GM12878 (cell line): Measurements from ENCODE around the gene MDGA2. TPM values are rescaled to one million over a fixed set of nuclear protein-coding genes. Genes with fewer than 3 reads are reported as not detected.

Experiments
- ATAC-seq: fragments of 200-7000 bp; cut with Tn5 transposase; 3 replicates; pipeline ENCODE4 v1.9.1; 2020; ENCODE audit warnings: mild to moderate bottlenecking, moderate library complexity
- BruUV-seq: library from RNA; stranded (reverse); fragments of 400-500 nt; replicated peaks from 2 replicates; lab custom pipeline; 2021; lab: Mats Ljungman, UMichigan
- CTCF ChIA-PET: fragments of 300-600 bp; sonication (Branson Sonifier 250); formaldehyde crosslinking; extraction: SDS; loops from one replicate; lab custom pipeline; 2021; ENCODE audit warnings: inconsistent platforms; lab: Yijun Ruan, JAX
- POLR2A ChIA-PET: fragments of 350-600 bp; formaldehyde crosslinking; extraction: SDS; loops from one replicate; lab custom pipeline; 2021; ENCODE audit warnings: inconsistent platforms; lab: Charles Lee
- RAD21 ChIA-PET: fragments of 300-600 bp; sonication (Branson Sonifier 250); formaldehyde crosslinking; loops from one replicate; lab custom pipeline; 2023; ENCODE audit warnings: antibody characterized with exemption; ENCODE audit not compliant: unreplicated experiment; lab: Charles Lee
- SMC1A ChIA-PET: fragments of 300-600 bp; sonication (Branson Sonifier 250); formaldehyde crosslinking; loops from one replicate; lab custom pipeline; 2023; ENCODE audit not compliant: unreplicated experiment, uncharacterized antibody; lab: Charles Lee
- DNase-seq: peaks from one replicate; pipeline ENCODE4 v3.0.0-alpha.2; 2011; ENCODE audit warnings: low read depth, low spot score
- FAIRE-seq: peaks from 3 replicates; lab custom pipeline; 2011; peaks lifted over from hg19 to GRCh38; lab: Jason Lieb, UNC
- H2AFZ ChIP-seq: 2 replicates; pipeline ENCODE4 v1.6.0; 2011; ENCODE audit warnings: low read depth, low read length, control low read depth; ENCODE audit not compliant: control insufficient read depth
- H3K27ac ChIP-seq: 2 replicates; pipeline ENCODE4 v1.5.1; 2011; ENCODE audit warnings: control low read depth; ENCODE audit not compliant: control insufficient read depth, insufficient read depth
- H3K27me3 ChIP-seq, 2 experiments: replicated peaks in 1 of 2; 2 replicates each; pipeline versions ENCODE4 v1.6.0 to v1.6.1; 2011; ENCODE audit warnings: low read length in 1 of 2; ENCODE audit not compliant: control insufficient read depth in 2 of 2, insufficient read depth in 2 of 2
- H3K36me3 ChIP-seq, 2 experiments: 2 replicates each; pipeline ENCODE4 v1.5.1; 2011; ENCODE audit warnings: low read length in 1 of 2; ENCODE audit not compliant: control insufficient read depth in 2 of 2, insufficient read depth in 2 of 2
- H3K4me1 ChIP-seq: 2 replicates; pipeline ENCODE4 v1.6.1; 2011; ENCODE audit warnings: mild to moderate bottlenecking, low read length, moderate library complexity, mixed read lengths; ENCODE audit not compliant: control insufficient read depth, insufficient read depth
- H3K4me2 ChIP-seq: 2 replicates; pipeline ENCODE4 v1.6.0; 2011; ENCODE audit warnings: control low read depth; ENCODE audit not compliant: control insufficient read depth, insufficient read depth
- H3K4me3 ChIP-seq: fragments of 200-600 bp; sonication (generic); 2 replicates; pipeline ENCODE4 v1.5.1; 2016
- H3K79me2 ChIP-seq: 2 replicates; pipeline ENCODE4 v1.6.0; 2011; ENCODE audit warnings: low read length; ENCODE audit not compliant: control insufficient read depth, insufficient read depth
- H3K9ac ChIP-seq: 2 replicates; pipeline ENCODE4 v1.8.0; 2011; ENCODE audit warnings: low read length, control low read depth, mixed read lengths; ENCODE audit not compliant: control insufficient read depth, insufficient read depth
- H3K9me3 ChIP-seq: replicated peaks from 3 replicates; pipeline ENCODE4 v1.5.1; 2011; ENCODE audit warnings: mild to moderate bottlenecking, low read length; ENCODE audit not compliant: control insufficient read depth, insufficient read depth
- H4K20me1 ChIP-seq: 2 replicates; pipeline ENCODE4 v1.6.0; 2011; ENCODE audit not compliant: control insufficient read depth, insufficient read depth
- ATF7 ChIP-seq: fragments of 450-650 bp; IDR thresholded peaks from 2 replicates; pipeline ENCODE4 v1.6.1; 2016; ENCODE audit warnings: low read depth, mild to moderate bottlenecking
- BRCA1 ChIP-seq: IDR thresholded peaks from 2 replicates; pipeline ENCODE4 v1.6.1; 2011; ENCODE audit warnings: low read depth, low read length, improper control_type of control experiment
- DPF2 ChIP-seq: fragments of 450-650 bp; IDR thresholded peaks from 2 replicates; pipeline ENCODE4 v1.6.1; 2017; ENCODE audit warnings: mild to moderate bottlenecking
- ETV6 ChIP-seq, 2 experiments: fragments of 450-650 bp in 1 of 2; IDR thresholded peaks in 1 of 2; conservative IDR thresholded peaks in 1 of 2; 2 replicates each; pipeline ENCODE4 v1.6.1; 2014; ENCODE audit warnings: antibody characterized with exemption in 1 of 2, borderline replicate concordance in 1 of 2, low read depth in 1 of 2, mild to moderate bottlenecking in 1 of 2, moderate library complexity in 1 of 2
- NFYA ChIP-seq: IDR thresholded peaks from 2 replicates; pipeline ENCODE4 v1.6.1; 2011; ENCODE audit warnings: low read depth, mild to moderate bottlenecking, low read length, improper control_type of control experiment, borderline replicate concordance
- SMAD1 ChIP-seq: fragments of 450-650 bp; IDR thresholded peaks from 2 replicates; pipeline ENCODE4 v1.6.1; 2018; ENCODE audit warnings: mild to moderate bottlenecking, low read depth; ENCODE audit not compliant: partially characterized antibody
- SPI1 ChIP-seq: IDR thresholded peaks from 2 replicates; pipeline ENCODE4 v1.6.1; 2011; ENCODE audit warnings: low read depth, mild to moderate bottlenecking, low read length, moderate library complexity, borderline replicate concordance; ENCODE audit not compliant: insufficient read depth
- WGBS: methylation state at CpG from one replicate; pipeline ENCODE4 v1.1.6; 2016; ENCODE audit warnings: low lambda C conversion rate; ENCODE audit not compliant: insufficient replicate concordance, insufficient coverage; ENCODE audit errors: missing lambda C conversion rate; 5-methylcytosine and 5-hydroxymethylcytosine counted together
- in situ Hi-C: fragments of 300-500 bp; cut with MboI; formaldehyde crosslinking; loops from 9 replicates; pipeline ENCODE4 v1.14.3; 2018; ENCODE audit warnings: mixed read lengths
- intact Hi-C: fragments of 100-400 bp; cut with micrococcal nuclease; formaldehyde crosslinking; loops from one replicate; pipeline ENCODE4 v1.14.2; 2022; ENCODE audit not compliant: unreplicated experiment
- polyA plus RNA-seq, 11 experiments: library from polyadenylated mRNA; depleted of rRNA in 4 of 11; unstranded in 6 of 11; stranded (reverse) in 5 of 11; fragments of >200 nt; fragmentation: Nextera tagmentation in 4 of 11; fragmentation: Illumina TruSeq in 1 of 11; extraction: Ambion mirVana in 4 of 11; extraction: Trizol in 1 of 11; gene quantifications; 1 replicate in 1 of 11; 2 replicates in 10 of 11; pipeline versions ENCODE4 v1.2.1 to v1.2.3, GENCODE V29; 2011 to 2016; ENCODE audit warnings: inconsistent platforms in 2 of 11, missing spikeins in 2 of 11, low read depth in 1 of 11
- total RNA-seq, 4 experiments: library from RNA; depleted of rRNA in 3 of 4; stranded (reverse); fragments of >200 nt in 3 of 4; fragmentation: Illumina TruSeq in 1 of 4; extraction: Trizol in 1 of 4; gene quantifications; 2 replicates each; pipeline versions ENCODE4 v1.2.1 to v1.2.3, GENCODE V29; 2013 to 2021
- TF ChIP-seq, protein P1 (sequence below): fragments of 450-650 bp; IDR thresholded peaks from 2 replicates; pipeline ENCODE4 v1.6.1; 2016; ENCODE audit warnings: mild to moderate bottlenecking
- TF ChIP-seq, protein P2 (sequence below): fragments of 450-650 bp; formaldehyde crosslinking; IDR thresholded peaks from 2 replicates; pipeline ENCODE4 v1.5.0; 2022; ENCODE audit warnings: mild to moderate bottlenecking, missing genetic modification characterization

MDGA2 gene
- total and polyA plus RNA-seq, 10 of the 15 experiments (the other 5 are each of a cell fraction or from before 2014, with no cell fraction given) = not detected

DNA sequence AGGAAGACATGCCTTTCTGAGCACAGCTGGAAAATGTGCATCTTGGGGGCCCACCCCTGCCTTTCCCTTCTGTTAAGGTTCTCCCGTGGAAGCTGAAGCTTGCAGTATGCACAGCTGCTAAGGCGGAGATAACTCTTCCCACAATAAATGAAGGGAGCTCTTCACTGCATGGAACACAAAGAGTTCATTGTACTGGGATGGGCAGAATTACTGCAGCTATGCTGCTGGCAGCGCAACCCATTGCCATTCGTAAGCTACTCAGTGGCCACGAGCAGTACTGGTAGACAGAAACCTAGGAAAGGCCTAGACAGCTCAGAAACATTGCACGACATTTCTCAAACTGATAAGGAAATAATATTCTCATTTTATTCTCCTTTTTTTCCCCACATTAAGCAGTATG lies 310.2 kb downstream of the MDGA2 start:
- ChIA-PET SMC1A (no interaction called here), POLR2A (no interaction called here), CTCF (no interaction called here), RAD21 (no interaction called here)
- Histone ChIP-seq H3K4me1 (no peaks in the 10 kb centered on the region), H3K4me2 (no peak overlapping the region), H2AFZ (no peak overlapping the region), H3K9ac (no peak overlapping the region), H3K4me3 (no peak overlapping the region), H3K36me3 (no peaks in the 10 kb centered on the region), H3K9me3 (no peaks in the 10 kb centered on the region), H3K79me2 (no peaks in the 10 kb centered on the region), H3K27me3 (no peaks in the 10 kb centered on the region), H3K27ac (no peak overlapping the region), H4K20me1 (no peaks in the 10 kb centered on the region)
- no peak for FAIRE-seq
- BruUV-seq = no TSS peak
- DNase-seq = no peak
- intact Hi-C loops = no loop called here
- TF ChIP-seq DPF2 (no peak), ATF7 (no peak), NFYA (no peak), BRCA1 (no peak), SPI1 (no peak), ETV6 (conservative IDR thresholded peaks at IDR 0.05 in 1 of 2, IDR thresholded peaks at IDR 0.05 in 1 of 2; ENCODE audit: borderline replicate concordance in 1 of 2, low read depth in 1 of 2) (no peak), SMAD1 (no peak)
- TF ChIP-seq, protein P1, sequence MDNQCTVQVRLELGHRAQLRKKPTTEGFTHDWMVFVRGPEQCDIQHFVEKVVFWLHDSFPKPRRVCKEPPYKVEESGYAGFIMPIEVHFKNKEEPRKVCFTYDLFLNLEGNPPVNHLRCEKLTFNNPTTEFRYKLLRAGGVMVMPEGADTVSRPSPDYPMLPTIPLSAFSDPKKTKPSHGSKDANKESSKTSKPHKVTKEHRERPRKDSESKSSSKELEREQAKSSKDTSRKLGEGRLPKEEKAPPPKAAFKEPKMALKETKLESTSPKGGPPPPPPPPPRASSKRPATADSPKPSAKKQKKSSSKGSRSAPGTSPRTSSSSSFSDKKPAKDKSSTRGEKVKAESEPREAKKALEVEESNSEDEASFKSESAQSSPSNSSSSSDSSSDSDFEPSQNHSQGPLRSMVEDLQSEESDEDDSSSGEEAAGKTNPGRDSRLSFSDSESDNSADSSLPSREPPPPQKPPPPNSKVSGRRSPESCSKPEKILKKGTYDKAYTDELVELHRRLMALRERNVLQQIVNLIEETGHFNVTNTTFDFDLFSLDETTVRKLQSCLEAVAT = no peak
- TF ChIP-seq, protein P2, sequence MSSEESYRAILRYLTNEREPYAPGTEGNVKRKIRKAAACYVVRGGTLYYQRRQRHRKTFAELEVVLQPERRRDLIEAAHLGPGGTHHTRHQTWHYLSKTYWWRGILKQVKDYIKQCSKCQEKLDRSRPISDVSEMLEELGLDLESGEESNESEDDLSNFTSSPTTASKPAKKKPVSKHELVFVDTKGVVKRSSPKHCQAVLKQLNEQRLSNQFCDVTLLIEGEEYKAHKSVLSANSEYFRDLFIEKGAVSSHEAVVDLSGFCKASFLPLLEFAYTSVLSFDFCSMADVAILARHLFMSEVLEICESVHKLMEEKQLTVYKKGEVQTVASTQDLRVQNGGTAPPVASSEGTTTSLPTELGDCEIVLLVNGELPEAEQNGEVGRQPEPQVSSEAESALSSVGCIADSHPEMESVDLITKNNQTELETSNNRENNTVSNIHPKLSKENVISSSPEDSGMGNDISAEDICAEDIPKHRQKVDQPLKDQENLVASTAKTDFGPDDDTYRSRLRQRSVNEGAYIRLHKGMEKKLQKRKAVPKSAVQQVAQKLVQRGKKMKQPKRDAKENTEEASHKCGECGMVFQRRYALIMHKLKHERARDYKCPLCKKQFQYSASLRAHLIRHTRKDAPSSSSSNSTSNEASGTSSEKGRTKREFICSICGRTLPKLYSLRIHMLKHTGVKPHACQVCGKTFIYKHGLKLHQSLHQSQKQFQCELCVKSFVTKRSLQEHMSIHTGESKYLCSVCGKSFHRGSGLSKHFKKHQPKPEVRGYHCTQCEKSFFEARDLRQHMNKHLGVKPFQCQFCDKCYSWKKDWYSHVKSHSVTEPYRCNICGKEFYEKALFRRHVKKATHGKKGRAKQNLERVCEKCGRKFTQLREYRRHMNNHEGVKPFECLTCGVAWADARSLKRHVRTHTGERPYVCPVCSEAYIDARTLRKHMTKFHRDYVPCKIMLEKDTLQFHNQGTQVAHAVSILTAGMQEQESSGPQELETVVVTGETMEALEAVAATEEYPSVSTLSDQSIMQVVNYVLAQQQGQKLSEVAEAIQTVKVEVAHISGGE (CRISPR knock-in tag) = no peak
- ATAC-seq = no peak
- WGBS = 73% methylated on average over 6 of the region's 6 CpGs
- in situ Hi-C loops = no loop called here
